H1 (cell line): ENCODE data around the gene TMPRSS4. TPM values are rescaled to one million over a fixed set of nuclear protein-coding genes. Genes with fewer than 3 reads are reported as not detected.

Experiments
- CTCF ChIA-PET: fragments of 300-600 bp; sonication (Branson Sonifier 250); formaldehyde crosslinking; loops from one replicate; lab custom pipeline; 2021; ENCODE audit not compliant: partially characterized antibody; lab: Charles Lee
- POLR2A ChIA-PET: fragments of 300-600 bp; sonication (Branson Sonifier 250); formaldehyde crosslinking; loops from one replicate; lab custom pipeline; 2021; ENCODE audit warnings: inconsistent platforms; ENCODE audit not compliant: partially characterized antibody; lab: Charles Lee
- DNase-seq, 2 experiments: peaks; one replicate each; pipeline versions ENCODE4 v3.0.0 to v3.0.0-alpha.2; 2010 to 2022; ENCODE audit warnings: low spot score in 2 of 2, low read depth in 1 of 2, mixed read lengths in 1 of 2
- FAIRE-seq: peaks from 2 replicates; lab custom pipeline; 2011; peaks lifted over from hg19 to GRCh38; lab: Jason Lieb, UNC
- H2AFZ ChIP-seq: 2 replicates; pipeline ENCODE4 v1.8.1; 2012; ENCODE audit warnings: low read length, inconsistent platforms
- H2AK5ac ChIP-seq: 2 replicates; pipeline ENCODE4 v1.6.1; 2013; ENCODE audit warnings: low read depth, low read length
- H2BK120ac ChIP-seq: replicated peaks from 2 replicates; pipeline ENCODE3; 2013; ENCODE audit warnings: low read depth, low read length, inconsistent platforms
- H2BK12ac ChIP-seq: 2 replicates; pipeline ENCODE4 v1.6.1; 2013; ENCODE audit warnings: low read depth, low read length
- H2BK15ac ChIP-seq: 2 replicates; pipeline ENCODE4 v1.6.1; 2013; ENCODE audit warnings: low read length
- H2BK20ac ChIP-seq: 2 replicates; pipeline ENCODE4 v1.6.1; 2013; ENCODE audit warnings: low read length
- H2BK5ac ChIP-seq: 2 replicates; pipeline ENCODE4 v1.6.1; 2013; ENCODE audit warnings: low read depth, low read length
- H3K14ac ChIP-seq: 2 replicates; pipeline ENCODE4 v1.6.1; 2013; ENCODE audit warnings: inconsistent platforms; ENCODE audit not compliant: insufficient read length
- H3K18ac ChIP-seq: 2 replicates; pipeline ENCODE4 v1.6.1; 2013; ENCODE audit warnings: low read length; ENCODE audit errors: extremely low read depth
- H3K23ac ChIP-seq: 2 replicates; pipeline ENCODE4 v1.6.1; 2013; ENCODE audit warnings: inconsistent platforms; ENCODE audit not compliant: insufficient read length
- H3K23me2 ChIP-seq: 2 replicates; pipeline ENCODE4 v1.6.1; 2013; ENCODE audit warnings: low read depth, low read length
- H3K27ac ChIP-seq: 2 replicates; pipeline ENCODE4 v1.6.1; 2011; ENCODE audit warnings: low read depth, low read length, inconsistent platforms
- H3K27me3 ChIP-seq, 4 experiments: replicated peaks in 1 of 4; 1 replicate in 1 of 4; 2 replicates in 3 of 4; pipeline versions ENCODE4 v1.6.1 to v1.8.1; 2011 to 2013; ENCODE audit warnings: low read length in 3 of 4, mild to moderate bottlenecking in 3 of 4, inconsistent platforms in 2 of 4, mixed read lengths in 2 of 4, moderate library complexity in 1 of 4; ENCODE audit not compliant: control insufficient read depth in 3 of 4, insufficient read depth in 3 of 4; ENCODE audit errors: extremely low read depth in 1 of 4
- H3K36me3 ChIP-seq, 4 experiments: 2 replicates each; pipeline versions ENCODE4 v1.6.1 to v1.8.1; 2011 to 2013; ENCODE audit warnings: mild to moderate bottlenecking in 4 of 4, low read length in 3 of 4, moderate library complexity in 2 of 4, control low read depth in 1 of 4, inconsistent platforms in 1 of 4; ENCODE audit not compliant: insufficient read depth in 4 of 4, control insufficient read depth in 2 of 4
- H3K4ac ChIP-seq: replicated peaks from 2 replicates; pipeline ENCODE3; 2013; ENCODE audit warnings: low read length, low read depth, mixed read lengths, inconsistent platforms; ENCODE audit not compliant: insufficient read length
- H3K4me1 ChIP-seq, 4 experiments: replicated peaks in 1 of 4; 1 replicate in 1 of 4; 2 replicates in 3 of 4; pipeline versions ENCODE4 v1.6.1 to v1.8.1; 2011 to 2013; ENCODE audit warnings: low read length in 3 of 4, inconsistent platforms in 2 of 4, mixed read lengths in 1 of 4; ENCODE audit not compliant: insufficient read depth in 4 of 4, control insufficient read depth in 3 of 4
- H3K4me2 ChIP-seq, 2 experiments: 2 replicates each; pipeline versions ENCODE4 v1.6.1 to v1.8.1; 2011 to 2013; ENCODE audit warnings: low read depth in 2 of 2, low read length in 2 of 2, control low read depth in 1 of 2, inconsistent platforms in 1 of 2, mild to moderate bottlenecking in 1 of 2; ENCODE audit not compliant: insufficient read depth in 1 of 2
- H3K4me3 ChIP-seq, 4 experiments: fragments of 200-600, 300-600 bp in 1 of 4; sonication (generic), shearing (Covaris generic), sonication (Bioruptor Twin) in 1 of 4; 2 replicates each; pipeline versions ENCODE4 v1.5.1 to v1.8.1; 2011 to 2016; ENCODE audit warnings: low read length in 4 of 4, low read depth in 3 of 4, control low read depth in 2 of 4, inconsistent platforms in 2 of 4, mild to moderate bottlenecking in 2 of 4, mixed read lengths in 1 of 4, moderate library complexity in 1 of 4; ENCODE audit not compliant: insufficient read depth in 2 of 4; ENCODE audit errors: extremely low read depth in 1 of 4
- H3K56ac ChIP-seq: replicated peaks from 2 replicates; pipeline ENCODE3; 2013; ENCODE audit warnings: low read depth, mild to moderate bottlenecking, mixed read lengths, low read length, inconsistent platforms; ENCODE audit not compliant: insufficient read length
- H3K79me1 ChIP-seq: 2 replicates; pipeline ENCODE4 v1.6.1; 2013; ENCODE audit warnings: low read depth, low read length, control low read depth
- H3K79me2 ChIP-seq, 2 experiments: 2 replicates each; pipeline versions ENCODE4 v1.6.1 to v1.8.1; 2012 to 2013; ENCODE audit warnings: low read length in 2 of 2, mild to moderate bottlenecking in 2 of 2, inconsistent platforms in 1 of 2; ENCODE audit not compliant: insufficient read depth in 2 of 2, control insufficient read depth in 1 of 2
- H3K9ac ChIP-seq, 4 experiments: replicated peaks in 1 of 4; 1 replicate in 1 of 4; 2 replicates in 3 of 4; pipeline versions ENCODE4 v1.6.1 to v1.8.1; 2011 to 2013; ENCODE audit warnings: low read depth in 3 of 4, low read length in 3 of 4, control low read depth in 2 of 4, mild to moderate bottlenecking in 2 of 4, moderate library complexity in 2 of 4, inconsistent platforms in 1 of 4; ENCODE audit errors: extremely low read depth in 1 of 4
- H3K9me3 ChIP-seq, 2 experiments: 2 replicates each; pipeline versions ENCODE4 v1.6.1 to v1.8.1; 2012 to 2013; ENCODE audit warnings: mild to moderate bottlenecking in 2 of 2, moderate library complexity in 2 of 2, control low read depth in 1 of 2, inconsistent platforms in 1 of 2, low read depth in 1 of 2, low read length in 1 of 2, mixed read lengths in 1 of 2; ENCODE audit not compliant: insufficient read depth in 2 of 2
- H4K20me1 ChIP-seq, 2 experiments: replicated peaks in 1 of 2; 2 replicates each; pipeline versions ENCODE3 to v1.8.1; 2011 to 2013; ENCODE audit warnings: inconsistent platforms in 2 of 2, low read length in 2 of 2, mild to moderate bottlenecking in 1 of 2; ENCODE audit not compliant: insufficient read depth in 2 of 2, control insufficient read depth in 1 of 2
- H4K5ac ChIP-seq: 2 replicates; pipeline ENCODE4 v1.6.1; 2013; ENCODE audit warnings: low read length, low read depth, mixed read lengths, inconsistent platforms; ENCODE audit not compliant: insufficient read length
- H4K8ac ChIP-seq: 2 replicates; pipeline ENCODE4 v1.8.0; 2013; ENCODE audit warnings: mild to moderate bottlenecking, moderate library complexity, low read length, inconsistent platforms; ENCODE audit not compliant: insufficient read depth; ENCODE audit errors: extremely low read depth
- H4K91ac ChIP-seq: replicated peaks from 2 replicates; pipeline ENCODE3; 2013; ENCODE audit warnings: low read length, mixed read lengths, inconsistent platforms; ENCODE audit not compliant: insufficient read length
- HDAC6 ChIP-seq: IDR thresholded peaks from one replicate; pipeline ENCODE4 v1.7.1; 2012; ENCODE audit warnings: low read depth, mild to moderate bottlenecking, inconsistent platforms, low read length, moderate library complexity
- MAFK ChIP-seq: IDR thresholded peaks from 2 replicates; pipeline ENCODE4 v1.6.1; 2012; ENCODE audit warnings: low read depth, mild to moderate bottlenecking, improper control_type of control experiment, low read length
- TAF7 ChIP-seq: optimal IDR thresholded peaks from 2 replicates; pipeline ENCODE3; 2011; ENCODE audit warnings: low read depth, mild to moderate bottlenecking, inconsistent platforms, low read length, moderate library complexity, borderline replicate concordance
- YY1 ChIP-seq: IDR thresholded peaks from 2 replicates; pipeline ENCODE4 v1.6.1; 2011; ENCODE audit warnings: low read depth, mild to moderate bottlenecking, low read length
- WGBS, 2 experiments: shearing (Covaris generic) in 1 of 2; methylation state at CpG; one replicate each; pipeline versions ENCODE4 v1.1.6 to v1.1.7; 2013 to 2015; ENCODE audit warnings: low lambda C conversion rate in 2 of 2, mixed read lengths in 2 of 2, inconsistent platforms in 1 of 2, low coverage in 1 of 2, missing lambda C conversion rate in 1 of 2; ENCODE audit not compliant: insufficient replicate concordance in 2 of 2, insufficient coverage in 1 of 2, insufficient read length in 1 of 2; ENCODE audit errors: extremely low coverage in 1 of 2, missing lambda C conversion rate in 1 of 2; 5-methylcytosine and 5-hydroxymethylcytosine counted together
- polyA plus RNA-seq, 7 experiments: library from polyadenylated mRNA; depleted of rRNA in 3 of 7; stranded (reverse) in 5 of 7; unstranded in 2 of 7; fragments of >200 nt in 5 of 7; fragments of 200-250 nt in 2 of 7; gene quantifications; 1 replicate in 5 of 7; 2 replicates in 1 of 7; 4 replicates in 1 of 7; pipeline versions ENCODE4 v1.2.1 to v1.2.3, GENCODE V29; 2011 to 2013; ENCODE audit warnings: missing spikeins in 2 of 7, mixed read lengths in 2 of 7
- total RNA-seq: library from RNA; stranded (reverse); fragmentation: NEBNext Ultra II Directional; extraction: Animal tissue kit (Norgen Biotek cat#: 25700); gene quantifications from 2 replicates; pipeline ENCODE4 v1.2.1, GENCODE V29; 2021

Gene TMPRSS4
- total and polyA plus RNA-seq, 2 of the 8 experiments (the other 6 are each of a cell fraction or from before 2014, with no cell fraction given), result 0.11 to 0.58 TPM

DNA sequence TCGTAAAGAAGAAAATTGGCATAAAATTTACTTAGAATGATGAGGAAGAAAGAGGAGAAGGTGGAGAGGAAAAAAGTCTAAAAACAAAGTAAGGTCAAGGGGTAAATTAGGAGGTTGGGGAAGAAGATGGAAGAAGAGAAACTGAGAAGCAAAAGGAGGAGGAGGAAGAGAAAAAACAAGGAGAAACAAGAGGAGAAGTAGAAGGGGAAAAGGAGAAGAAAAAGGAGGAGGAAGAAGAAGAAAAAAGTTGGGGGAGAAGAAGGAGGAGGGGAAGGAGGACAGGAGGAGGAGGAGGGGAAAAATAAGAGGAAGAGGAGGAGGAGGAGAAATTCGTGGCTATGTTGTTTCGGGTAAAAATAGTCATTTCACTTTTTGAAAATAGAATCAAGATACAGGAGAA, 48.3 kb upstream of the TMPRSS4 start:
- POLR2A ChIA-PET, result no interaction called here
- Histone ChIP-seq H3K4me2 (no peak overlapping the region), H2AK5ac (no peak overlapping the region), H2BK120ac (no peak overlapping the region), H2BK20ac (no peak overlapping the region), H2BK5ac (no peak overlapping the region), H4K91ac (no peak overlapping the region), H3K79me2 (no peaks in the 10 kb centered on the region), H2BK15ac (no peak overlapping the region), H3K23me2 (no peaks in the 10 kb centered on the region), H3K4ac (no peak overlapping the region), H3K9me3 (no peaks in the 10 kb centered on the region), H3K79me1 (no peaks in the 10 kb centered on the region), H3K23ac (no peak overlapping the region), H3K18ac (no peak overlapping the region), H3K4me1 (no peaks in the 10 kb centered on the region), H3K36me3 (no peaks in the 10 kb centered on the region), H3K4me3 (no peak overlapping the region), H3K27ac (no peak overlapping the region), H3K9ac (no peak overlapping the region), H3K27me3 (no peaks in the 10 kb centered on the region), H2AFZ (no peak overlapping the region), H3K56ac (no peak overlapping the region), H3K14ac (no peak overlapping the region), H2BK12ac (no peak overlapping the region), H4K20me1 (no peaks in the 10 kb centered on the region), H4K5ac (no peak overlapping the region), H4K8ac (no peak overlapping the region)
- no peak for FAIRE-seq
- CTCF ChIA-PET, result interaction anchor here (0.6 to 1.1 kb wide), 4 partner anchors 8 to 392 kb away, joined by 3 to 5 read pairs (median 3); no protein-coding TSS in a partner anchor
- WGBS, 2 experiments, result 83% methylated on average over 3 of the region's 3 CpGs; no CpG with 5 or more reads in 1 of the 2 experiments
- TF ChIP-seq HDAC6 (no peak), TAF7 (no peak), MAFK (no peak), YY1 (no peak)
- DNase-seq, result no peak
